Astrocyte of the spinal cord (primary cell): Measurements from ENCODE around the gene CLASP1.
"Not testable (repeated sequence)": the region's sequence is repeated elsewhere in the genome, so short reads cannot be mapped to it uniquely, and the experiment has no call there.

Source experiments
- DNase-seq: peaks from one replicate; pipeline ENCODE4 v3.0.0; 2011; ENCODE audit warnings: low read depth, low spot score
- H3K4me3 ChIP-seq: 2 replicates; pipeline ENCODE4 v1.5.1; 2011; ENCODE audit warnings: low read depth, mild to moderate bottlenecking, low read length, moderate library complexity
- CTCF ChIP-seq: IDR thresholded peaks from 2 replicates; pipeline ENCODE4 v1.5.1; 2012; ENCODE audit warnings: low read depth, mild to moderate bottlenecking, low read length, inconsistent platforms
- in situ Hi-C: cut with HindIII; loops from 2 replicates; pipeline ENCODE4 v1.10.0; 2017; ENCODE audit warnings: low sequenced_read_pairs

CLASP1 gene

GRCh38 chr2:121333834-121334558 is 315.3 kb downstream of the CLASP1 start:
- in situ Hi-C loops = no loop called here
- no peak for DNase-seq
- no peak overlapping the region for H3K4me3 ChIP-seq
- TF ChIP-seq CTCF = no peak

GRCh38 chr2:121333231-121333630 is 316.0 kb downstream of the CLASP1 start:
- TF ChIP-seq CTCF = no peak
- no peak overlapping the region for H3K4me3 ChIP-seq
- no peak for DNase-seq
- in situ Hi-C loops = no loop called here

GRCh38 chr2:121331324-121331723 is 317.9 kb downstream of the CLASP1 start:
- in situ Hi-C loops, H3K4me3 ChIP-seq, DNase-seq: not testable (repeated sequence)

GRCh38 chr2:121330921-121331320 is 318.3 kb downstream of the CLASP1 start:
- no peak overlapping the region for H3K4me3 ChIP-seq
- TF ChIP-seq CTCF = no peak
- no peak for DNase-seq
- in situ Hi-C loops = no loop called here

GRCh38 chr2:121329786-121330185 is 319.5 kb downstream of the CLASP1 start:
- no peak for TF ChIP-seq CTCF
- no peak overlapping the region for H3K4me3 ChIP-seq
- in situ Hi-C loops = no loop called here
- no peak for DNase-seq

- no peak for TF ChIP-seq CTCF
- no peak for DNase-seq
- H3K4me3 ChIP-seq = no peak overlapping the region
- in situ Hi-C loops = no loop called here
Observed at GRCh38 chr2:121326628-121327027, 322.6 kb downstream of the CLASP1 start.

- TF ChIP-seq CTCF = no peak
- in situ Hi-C loops = no loop called here
- DNase-seq = no peak
Observed at GRCh38 chr2:121324601-121325000, 324.7 kb downstream of the CLASP1 start.

More at GRCh38 chr2:121324601-121325000, 324.7 kb downstream of the CLASP1 start:
- H3K4me3 ChIP-seq = no peak overlapping the region
